ENCODE results near the gene UNC5CL.

The UNC5CL gene, protein sequence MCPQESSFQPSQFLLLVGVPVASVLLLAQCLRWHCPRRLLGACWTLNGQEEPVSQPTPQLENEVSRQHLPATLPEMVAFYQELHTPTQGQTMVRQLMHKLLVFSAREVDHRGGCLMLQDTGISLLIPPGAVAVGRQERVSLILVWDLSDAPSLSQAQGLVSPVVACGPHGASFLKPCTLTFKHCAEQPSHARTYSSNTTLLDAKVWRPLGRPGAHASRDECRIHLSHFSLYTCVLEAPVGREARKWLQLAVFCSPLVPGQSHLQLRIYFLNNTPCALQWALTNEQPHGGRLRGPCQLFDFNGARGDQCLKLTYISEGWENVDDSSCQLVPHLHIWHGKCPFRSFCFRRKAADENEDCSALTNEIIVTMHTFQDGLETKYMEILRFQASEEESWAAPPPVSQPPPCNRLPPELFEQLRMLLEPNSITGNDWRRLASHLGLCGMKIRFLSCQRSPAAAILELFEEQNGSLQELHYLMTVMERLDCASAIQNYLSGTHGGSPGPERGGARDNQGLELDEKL

DNA sequence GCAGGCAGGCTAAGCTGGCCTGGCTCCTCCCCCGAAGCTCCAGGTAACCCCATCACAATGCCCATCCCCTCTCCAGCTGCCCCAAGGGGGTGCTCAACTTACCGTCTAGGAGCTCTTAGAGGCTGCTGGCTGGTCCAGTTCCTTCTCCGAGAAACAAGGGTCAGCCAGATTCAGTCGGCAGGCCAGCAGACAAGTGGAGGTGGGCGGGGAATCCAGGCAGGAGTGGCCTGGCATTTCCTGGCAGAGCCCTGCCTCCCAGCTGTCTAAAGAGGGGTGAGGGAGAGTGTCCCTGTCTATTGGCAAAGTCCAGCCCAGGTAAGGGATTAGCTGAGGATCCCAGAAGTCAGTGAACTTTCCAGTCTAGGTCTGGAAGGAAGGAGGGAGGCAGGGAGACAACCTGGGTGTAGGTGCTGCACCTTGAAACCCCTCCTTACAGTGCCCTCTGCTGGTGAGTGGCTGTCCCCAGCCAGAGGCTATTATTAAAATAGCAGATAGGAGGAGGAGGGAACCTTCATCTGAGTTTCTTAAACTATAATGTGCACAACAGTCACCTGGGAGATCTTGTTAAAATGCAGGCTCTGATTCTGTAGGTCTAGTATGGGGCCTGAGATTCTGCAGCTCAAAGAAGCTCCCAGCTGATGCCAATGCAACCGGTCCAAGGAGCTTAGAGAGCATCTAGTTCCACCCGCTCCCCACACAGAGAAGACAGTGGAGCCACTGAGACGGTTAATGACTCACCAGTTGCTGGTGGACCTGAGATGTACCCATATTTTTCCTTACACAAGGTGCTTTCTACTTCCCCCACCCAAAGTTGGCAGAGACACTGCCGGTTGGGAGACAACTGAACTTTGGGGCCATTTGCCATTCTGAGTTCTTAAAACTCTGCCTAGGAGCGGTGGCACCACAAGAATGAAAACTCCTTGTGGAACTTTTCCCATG, at the start of gene UNC5CL:
TSS of gene UNC5CL (minus strand) at position 162 of the 939 bp plus-strand sequence. CDS start 4,147 bp downstream, outside the sequence.
- Histone ChIP-seq H3K27me3 (ENCODE audit: insufficient read depth, low read length) (no peaks in the 10 kb centered on the region), H3K4me3 (ENCODE audit: low read length) (no peak within 1 kb of the TSS), H3K36me3 (ENCODE audit: insufficient read depth, low read length) (no peaks in the 10 kb centered on the region), H2AFZ (ENCODE audit: low read depth, low read length) (no peak within 1 kb of the TSS), H3K4me1 (ENCODE audit: insufficient read depth, low read length) (no peaks in the 10 kb centered on the region), H3K9me3 (ENCODE audit: low read length) (no peaks in the 10 kb centered on the region)

DNA sequence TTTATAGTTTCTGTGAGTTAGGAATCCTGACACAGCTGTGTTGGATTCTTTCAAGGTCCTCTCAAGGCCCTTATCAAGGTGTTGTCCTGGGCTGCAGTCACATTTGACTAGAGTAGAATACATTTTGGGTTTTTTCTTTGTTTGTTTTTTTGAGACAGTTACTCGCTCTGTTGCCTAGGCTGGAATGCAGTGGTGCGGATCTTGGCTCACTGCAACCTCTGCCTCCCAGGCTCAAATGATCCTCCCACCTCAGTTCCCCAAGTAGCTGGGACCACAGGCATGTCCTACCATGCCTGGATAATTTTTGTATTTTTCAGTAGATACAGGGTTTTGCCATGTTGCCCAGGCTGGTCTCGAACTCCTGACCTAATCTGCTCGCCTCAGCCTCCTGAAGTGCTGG, 49.4 kb upstream of the UNC5CL start:
- no peaks in the 10 kb centered on the region for H3K4me1 ChIP-seq (ENCODE audit: insufficient read depth, low read length)
- no peak overlapping the region for H3K4me3 ChIP-seq (ENCODE audit: low read length)
- no peaks in the 10 kb centered on the region for H3K27me3 ChIP-seq (ENCODE audit: insufficient read depth, low read length)
- no peak overlapping the region for H2AFZ ChIP-seq (ENCODE audit: low read depth, low read length)
- H3K36me3 ChIP-seq (ENCODE audit: insufficient read depth, low read length): peaks cover 75% of the 10 kb centered on the region
- no peaks in the 10 kb centered on the region for H3K9me3 ChIP-seq (ENCODE audit: low read length)

DNA sequence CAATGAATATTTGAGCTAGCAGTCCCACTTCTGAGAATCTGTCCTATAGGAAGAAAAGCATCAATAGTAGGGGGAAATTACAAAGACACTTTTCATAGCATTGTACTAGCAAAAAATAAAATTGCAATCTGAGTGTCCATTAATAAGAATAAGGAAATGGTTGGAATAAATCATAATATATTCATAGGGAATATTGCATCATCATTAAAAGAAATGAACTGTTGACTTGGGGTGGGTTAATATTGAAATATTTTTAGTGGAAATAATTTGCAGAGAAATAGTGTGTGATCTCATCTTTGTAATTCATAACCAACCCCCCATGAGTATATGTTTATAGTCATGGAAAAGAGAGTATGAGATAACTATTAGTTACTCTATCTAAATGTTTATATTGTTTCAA, 46.2 kb upstream of the UNC5CL start:
- H3K27me3 ChIP-seq (ENCODE audit: insufficient read depth, low read length): no peaks in the 10 kb centered on the region
- no peak overlapping the region for H2AFZ ChIP-seq (ENCODE audit: low read depth, low read length)
- H3K4me1 ChIP-seq (ENCODE audit: insufficient read depth, low read length): no peaks in the 10 kb centered on the region
- peaks cover 54% of the 10 kb centered on the region for H3K36me3 ChIP-seq (ENCODE audit: insufficient read depth, low read length)
- H3K4me3 ChIP-seq (ENCODE audit: low read length): no peak overlapping the region
- no peaks in the 10 kb centered on the region for H3K9me3 ChIP-seq (ENCODE audit: low read length)

DNA sequence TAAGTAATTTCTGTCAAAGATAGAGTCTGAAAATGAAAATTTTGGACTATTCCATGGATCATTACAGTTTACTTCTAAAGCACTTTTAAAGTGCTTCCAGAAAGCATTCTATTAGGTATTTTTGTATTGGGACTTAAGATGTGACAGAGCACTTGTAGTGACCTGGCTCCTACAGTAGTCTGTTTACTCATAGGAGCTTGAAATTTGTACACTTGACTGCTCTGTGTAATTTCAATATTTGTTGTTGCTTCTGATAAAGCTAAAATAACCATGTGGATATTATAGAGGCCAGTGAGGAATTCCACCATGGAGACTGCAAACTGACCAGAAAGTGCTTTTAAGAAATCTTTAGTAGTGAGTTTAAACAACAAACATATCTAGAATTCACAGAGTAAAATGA, 44.1 kb upstream of the UNC5CL start:
- Histone ChIP-seq H2AFZ (ENCODE audit: low read depth, low read length) (no peak overlapping the region), H3K36me3 (ENCODE audit: insufficient read depth, low read length) (peaks cover 58% of the 10 kb centered on the region), H3K27me3 (ENCODE audit: insufficient read depth, low read length) (no peaks in the 10 kb centered on the region), H3K9me3 (ENCODE audit: low read length) (no peaks in the 10 kb centered on the region), H3K4me1 (ENCODE audit: insufficient read depth, low read length) (no peaks in the 10 kb centered on the region), H3K4me3 (ENCODE audit: low read length) (no peak overlapping the region)

DNA sequence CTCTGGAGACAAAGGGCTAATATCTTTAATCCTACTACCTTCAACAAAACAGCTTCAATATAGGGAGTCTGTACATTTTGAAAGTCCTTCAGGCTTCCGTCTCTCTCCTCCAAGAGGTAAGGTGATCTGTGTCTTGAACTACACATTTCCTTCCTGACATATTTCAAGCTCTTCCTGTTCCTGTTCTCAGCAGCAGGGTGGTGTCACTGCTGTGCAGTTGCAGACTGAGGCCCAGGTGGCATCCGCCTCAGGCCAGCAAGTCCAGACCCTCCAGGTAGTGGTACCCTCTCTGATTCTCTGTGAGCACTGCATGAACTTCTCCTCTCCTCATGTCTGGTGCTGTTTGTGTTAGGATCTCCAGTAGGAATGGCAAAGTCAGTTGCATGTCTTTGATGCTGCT, 41.6 kb upstream of the UNC5CL start:
- no peak overlapping the region for H2AFZ ChIP-seq (ENCODE audit: low read depth, low read length)
- no peak overlapping the region for H3K4me3 ChIP-seq (ENCODE audit: low read length)
- H3K9me3 ChIP-seq (ENCODE audit: low read length): no peaks in the 10 kb centered on the region
- peaks cover 5% of the 10 kb centered on the region for H3K4me1 ChIP-seq (ENCODE audit: insufficient read depth, low read length)
- H3K27me3 ChIP-seq (ENCODE audit: insufficient read depth, low read length): no peaks in the 10 kb centered on the region
- peaks cover 42% of the 10 kb centered on the region for H3K36me3 ChIP-seq (ENCODE audit: insufficient read depth, low read length)

DNA sequence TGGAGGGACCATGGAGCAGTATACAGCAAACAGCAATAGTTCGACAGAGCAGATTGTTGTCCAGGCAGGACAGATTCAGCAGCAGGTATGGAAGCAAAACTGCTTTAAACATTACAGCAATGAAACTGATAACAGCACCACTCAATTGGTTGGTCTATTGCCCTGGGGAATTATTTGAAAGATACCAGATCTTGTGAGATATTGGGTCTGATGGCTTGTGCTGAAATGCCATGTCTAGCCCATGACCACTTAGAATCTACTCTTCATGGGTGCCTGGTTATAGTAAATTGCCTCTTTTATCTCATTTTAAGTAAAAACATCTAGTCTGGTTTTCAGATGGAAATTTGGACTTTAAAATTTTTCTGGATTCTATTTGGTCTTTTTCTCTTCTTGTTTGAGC, 40.1 kb upstream of the UNC5CL start:
- Histone ChIP-seq H3K36me3 (ENCODE audit: insufficient read depth, low read length) (peaks cover 29% of the 10 kb centered on the region), H2AFZ (ENCODE audit: low read depth, low read length) (no peak overlapping the region), H3K4me3 (ENCODE audit: low read length) (no peak overlapping the region), H3K9me3 (ENCODE audit: low read length) (no peaks in the 10 kb centered on the region), H3K4me1 (ENCODE audit: insufficient read depth, low read length) (peaks cover 18% of the 10 kb centered on the region), H3K27me3 (ENCODE audit: insufficient read depth, low read length) (no peaks in the 10 kb centered on the region)

DNA sequence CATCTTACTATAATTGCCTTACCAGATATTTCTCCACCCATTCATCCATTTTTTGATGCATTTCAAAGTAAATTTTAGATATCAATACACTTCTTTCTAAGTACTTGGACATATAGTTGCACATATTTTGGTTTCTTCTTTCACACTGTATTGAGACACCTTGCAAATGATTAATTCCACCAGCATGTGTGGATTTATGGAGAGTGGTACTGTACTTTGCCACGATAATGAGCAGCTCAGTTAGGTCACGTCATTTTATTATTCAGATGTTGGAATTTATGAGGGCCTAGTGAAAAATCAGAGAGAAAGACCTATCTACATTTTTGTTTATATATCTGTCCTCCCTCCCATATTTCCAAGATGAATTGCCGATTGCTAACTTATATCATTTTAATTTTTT, 39.1 kb upstream of the UNC5CL start:
- no peak overlapping the region for H3K4me3 ChIP-seq (ENCODE audit: low read length)
- peaks cover 20% of the 10 kb centered on the region for H3K4me1 ChIP-seq (ENCODE audit: insufficient read depth, low read length)
- no peaks in the 10 kb centered on the region for H3K9me3 ChIP-seq (ENCODE audit: low read length)
- peaks cover 24% of the 10 kb centered on the region for H3K36me3 ChIP-seq (ENCODE audit: insufficient read depth, low read length)
- H3K27me3 ChIP-seq (ENCODE audit: insufficient read depth, low read length): no peaks in the 10 kb centered on the region
- H2AFZ ChIP-seq (ENCODE audit: low read depth, low read length): no peak overlapping the region

DNA sequence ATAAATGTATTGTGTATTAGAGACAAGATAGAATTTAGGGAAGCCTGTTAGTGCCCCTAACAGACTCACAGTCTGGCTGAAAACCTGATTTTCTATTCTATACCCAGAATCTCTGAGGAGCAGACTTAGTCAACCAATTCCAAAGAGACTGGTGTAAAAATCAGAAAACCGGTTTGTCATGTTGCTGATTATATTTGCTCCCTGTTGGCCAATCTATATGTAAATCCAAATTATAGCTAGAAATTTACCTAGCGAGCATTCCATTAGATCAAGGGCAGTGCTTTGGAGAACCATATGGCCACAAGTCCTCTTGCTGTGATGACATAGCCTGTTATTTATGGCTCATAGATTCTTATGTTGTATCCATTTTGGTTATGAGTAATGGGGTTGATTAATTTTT, 38.5 kb upstream of the UNC5CL start:
- Histone ChIP-seq H3K9me3 (ENCODE audit: low read length) (no peaks in the 10 kb centered on the region), H3K27me3 (ENCODE audit: insufficient read depth, low read length) (no peaks in the 10 kb centered on the region), H3K36me3 (ENCODE audit: insufficient read depth, low read length) (peaks cover 24% of the 10 kb centered on the region), H3K4me3 (ENCODE audit: low read length) (no peak overlapping the region), H2AFZ (ENCODE audit: low read depth, low read length) (no peak overlapping the region), H3K4me1 (ENCODE audit: insufficient read depth, low read length) (peaks cover 20% of the 10 kb centered on the region)

DNA sequence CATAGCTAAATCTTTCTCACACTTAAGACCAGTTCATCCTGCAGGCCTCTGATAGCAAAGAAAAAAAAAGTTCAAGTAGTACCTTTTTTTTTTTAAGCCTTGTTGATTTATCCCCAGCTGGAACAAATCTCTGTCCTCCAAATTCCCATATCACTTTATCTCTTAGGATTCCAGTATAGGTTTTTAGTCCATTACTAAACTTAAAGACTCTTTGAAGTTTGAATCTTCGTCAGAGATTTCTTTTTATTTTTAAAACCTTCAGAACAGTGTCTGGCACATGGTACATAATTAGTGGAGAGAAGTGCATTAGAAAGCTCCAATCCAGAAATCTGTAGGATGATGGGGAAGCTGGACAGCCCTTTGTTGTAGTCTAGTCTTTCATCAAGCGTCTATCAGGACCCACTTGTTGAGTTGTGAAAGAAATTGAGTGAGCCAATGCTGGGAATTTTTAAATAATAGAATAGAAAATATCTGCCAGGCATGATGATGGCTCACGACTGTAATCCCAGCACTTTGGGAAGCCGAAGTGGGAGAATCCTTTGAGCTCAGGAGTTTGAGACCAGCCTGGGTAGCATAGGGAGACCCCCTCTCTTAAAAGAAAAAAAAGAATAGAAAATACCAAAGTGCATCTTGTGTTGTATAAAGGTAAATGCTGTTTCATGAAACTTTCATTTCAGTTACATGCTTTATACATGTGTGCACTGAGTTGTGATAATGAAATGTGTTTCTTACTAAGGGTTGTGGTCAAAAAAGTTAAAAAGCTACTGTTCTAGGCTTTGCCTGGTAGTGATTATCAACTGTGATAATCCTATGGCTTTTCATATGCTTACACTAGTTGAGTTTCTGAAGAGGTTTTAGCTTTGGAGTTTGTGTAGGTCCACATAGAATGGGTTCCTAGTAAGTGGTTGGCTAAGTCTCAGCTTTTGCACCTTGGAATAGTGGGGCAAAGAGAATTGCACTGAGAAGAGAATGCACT, 36.9 kb upstream of the UNC5CL start:
- H3K4me1 ChIP-seq (ENCODE audit: insufficient read depth, low read length): peaks cover 23% of the 10 kb centered on the region
- peaks cover 24% of the 10 kb centered on the region for H3K36me3 ChIP-seq (ENCODE audit: insufficient read depth, low read length)
- H3K4me3 ChIP-seq (ENCODE audit: low read length): no peak overlapping the region
- no peaks in the 10 kb centered on the region for H3K27me3 ChIP-seq (ENCODE audit: insufficient read depth, low read length)
- H3K9me3 ChIP-seq (ENCODE audit: low read length): no peaks in the 10 kb centered on the region
- no peak overlapping the region for H2AFZ ChIP-seq (ENCODE audit: low read depth, low read length)

DNA sequence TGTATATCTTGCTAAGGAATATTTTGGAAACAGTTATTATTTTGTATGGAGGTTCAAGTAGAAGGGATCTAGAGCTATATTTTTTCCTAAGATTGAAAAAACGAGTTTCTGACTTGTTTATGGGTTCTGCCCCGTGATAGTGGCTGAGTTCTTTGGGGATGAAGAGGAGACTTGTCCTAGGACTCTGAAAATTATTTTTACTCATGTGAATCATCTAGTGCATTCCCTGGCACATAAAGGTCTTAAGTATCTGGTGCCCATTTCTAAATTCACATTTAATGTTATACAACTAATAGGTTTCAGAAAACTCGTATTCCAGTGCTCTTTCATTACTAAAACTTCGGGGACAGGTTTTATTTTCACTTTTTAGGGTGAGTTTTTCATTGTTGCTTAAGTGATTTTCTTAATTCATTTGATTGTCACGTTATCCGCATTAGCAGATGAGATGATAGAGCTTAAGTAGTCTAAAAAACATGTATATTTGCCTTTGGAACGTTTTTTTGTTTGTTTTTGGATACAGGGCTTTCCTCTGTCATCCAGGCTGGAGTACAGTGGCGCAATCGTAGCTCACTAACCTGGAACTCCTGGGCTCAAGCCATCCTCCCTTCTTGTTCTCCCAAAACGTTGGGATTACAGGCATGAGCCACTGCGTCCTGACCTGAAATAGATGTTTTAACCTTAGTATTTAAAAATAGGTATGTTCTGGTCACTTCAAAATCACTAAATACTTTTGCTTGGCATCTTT, 35.8 kb upstream of the UNC5CL start:
- Histone ChIP-seq H3K27me3 (ENCODE audit: insufficient read depth, low read length) (no peaks in the 10 kb centered on the region), H3K9me3 (ENCODE audit: low read length) (no peaks in the 10 kb centered on the region), H3K4me1 (ENCODE audit: insufficient read depth, low read length) (peaks cover 29% of the 10 kb centered on the region), H2AFZ (ENCODE audit: low read depth, low read length) (no peak overlapping the region), H3K36me3 (ENCODE audit: insufficient read depth, low read length) (peaks cover 14% of the 10 kb centered on the region), H3K4me3 (ENCODE audit: low read length) (peak overlapping the region; percentile 93)

DNA sequence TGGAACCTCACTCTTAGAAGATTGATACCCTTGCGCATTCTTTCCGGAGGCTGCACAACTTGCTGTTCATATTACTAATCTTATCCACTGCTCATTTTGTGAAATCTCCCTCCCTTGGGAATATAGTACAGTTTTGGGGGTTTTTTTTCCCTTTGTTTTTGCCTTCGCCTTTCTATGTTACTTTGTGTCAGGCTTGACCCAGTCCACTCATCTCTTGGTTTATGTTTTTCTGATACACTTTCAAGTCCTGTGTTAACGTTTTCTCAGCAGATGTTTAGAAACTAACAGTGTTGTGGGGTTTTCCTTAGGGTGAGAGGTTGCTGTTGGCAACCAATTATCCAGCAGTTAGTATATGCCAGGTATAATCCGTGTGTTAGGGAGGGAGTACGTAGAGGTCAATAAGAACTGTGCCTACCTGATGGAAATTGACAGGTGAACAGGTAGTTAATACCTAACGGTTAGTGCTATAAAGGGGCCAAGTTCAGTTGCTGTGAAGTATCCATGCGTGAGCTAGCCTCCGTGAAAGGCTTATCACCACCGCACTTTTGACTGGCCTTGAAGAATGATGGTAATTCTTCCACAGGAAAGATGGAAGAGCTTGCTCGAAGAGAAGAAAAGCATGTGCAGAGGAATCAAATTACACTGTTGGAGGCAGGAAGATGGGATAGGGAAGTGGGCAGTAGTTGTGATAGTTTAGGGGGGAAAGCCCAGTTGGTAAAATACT, 35.1 kb upstream of the UNC5CL start:
- Histone ChIP-seq H3K36me3 (ENCODE audit: insufficient read depth, low read length) (peaks cover 11% of the 10 kb centered on the region), H3K9me3 (ENCODE audit: low read length) (no peaks in the 10 kb centered on the region), H3K27me3 (ENCODE audit: insufficient read depth, low read length) (no peaks in the 10 kb centered on the region), H3K4me1 (ENCODE audit: insufficient read depth, low read length) (peaks cover 29% of the 10 kb centered on the region), H3K4me3 (ENCODE audit: low read length) (peak overlapping the region; percentile 93), H2AFZ (ENCODE audit: low read depth, low read length) (peak overlapping the region; percentile 17)
